Panc1 (cell line): ENCODE results near the gene ABHD17A. TPM values are rescaled to one million over a fixed set of nuclear protein-coding genes. Genes with fewer than 3 reads are reported as not detected.
A peak's percentile ranks its signal among the peaks of the same experiment; 100 is the strongest.
"Not testable (repeated sequence)": the region's sequence is repeated elsewhere in the genome, so short reads cannot be mapped to it uniquely, and the experiment has no call there.

Experiments used
- ATAC-seq: fragments of 200-7000 bp; cut with Tn5 transposase; 2 replicates; pipeline ENCODE4 v1.9.1; 2020; ENCODE audit warnings: mild to moderate bottlenecking, moderate library complexity
- BruUV-seq: library from RNA; stranded (reverse); fragments of 400-500 nt; replicated peaks from 2 replicates; lab custom pipeline; 2021; lab: Mats Ljungman, UMichigan
- CTCF ChIA-PET: fragments of 300-600 bp; sonication (Branson Sonifier 250); formaldehyde crosslinking; loops from one replicate; lab custom pipeline; 2022; ENCODE audit warnings: antibody characterized with exemption; lab: Charles Lee
- POLR2A ChIA-PET: fragments of 300-600 bp; sonication (Branson Sonifier 250); formaldehyde crosslinking; loops from one replicate; lab custom pipeline; 2022; ENCODE audit warnings: antibody characterized with exemption; lab: Charles Lee
- DNase-seq: peaks from one replicate; pipeline ENCODE4 v3.0.0-alpha.2; 2010; ENCODE audit warnings: low read depth, low spot score
- H3K27ac ChIP-seq: 2 replicates; pipeline ENCODE4 v1.5.1; 2011; ENCODE audit warnings: mild to moderate bottlenecking, low read length, inconsistent platforms
- H3K27me3 ChIP-seq: fragments of 200-500 bp; sonication (Bioruptor generic); 2 replicates; pipeline ENCODE4 v1.6.0; 2014; ENCODE audit warnings: low read length, inconsistent platforms; ENCODE audit not compliant: control insufficient read depth, insufficient read depth
- H3K36me3 ChIP-seq: fragments of 200-500 bp; sonication (Bioruptor generic); 2 replicates; pipeline ENCODE4 v1.5.1; 2014; ENCODE audit warnings: inconsistent platforms, mild to moderate bottlenecking, low read length, moderate library complexity; ENCODE audit not compliant: control insufficient read depth, insufficient read depth
- H3K4me1 ChIP-seq: 2 replicates; pipeline ENCODE4 v1.5.1; 2011; ENCODE audit warnings: inconsistent platforms, mild to moderate bottlenecking, low read length, moderate library complexity; ENCODE audit not compliant: control insufficient read depth, insufficient read depth
- H3K4me3 ChIP-seq, 2 experiments: 2 replicates each; pipeline ENCODE4 v1.5.1; 2011 to 2012; ENCODE audit warnings: low read depth in 2 of 2, low read length in 2 of 2, mild to moderate bottlenecking in 2 of 2, inconsistent platforms in 1 of 2, moderate library complexity in 1 of 2
- H3K9me3 ChIP-seq: fragments of 200-500 bp; sonication (Bioruptor generic); 2 replicates; pipeline ENCODE4 v1.5.1; 2014; ENCODE audit warnings: low read depth, mild to moderate bottlenecking, inconsistent platforms, low read length, moderate library complexity; ENCODE audit not compliant: control insufficient read depth, insufficient read depth
- POLR2AphosphoS5 ChIP-seq: IDR thresholded peaks from 2 replicates; pipeline ENCODE4 v1.6.1; 2012; ENCODE audit warnings: mild to moderate bottlenecking, low read depth, low read length, moderate library complexity
- REST ChIP-seq, 2 experiments: IDR thresholded peaks; 2 replicates each; pipeline ENCODE4 v1.6.1; 2011 to 2012; ENCODE audit warnings: low read depth in 2 of 2, control low read depth in 1 of 2, low read length in 1 of 2, mild to moderate bottlenecking in 1 of 2, moderate library complexity in 1 of 2; ENCODE audit not compliant: insufficient read depth in 1 of 2
- SIN3A ChIP-seq: IDR thresholded peaks from 2 replicates; pipeline ENCODE4 v1.6.1; 2012; ENCODE audit warnings: low read depth, mild to moderate bottlenecking, low read length, moderate library complexity, borderline replicate concordance; ENCODE audit not compliant: insufficient read depth
- TCF7L2 ChIP-seq: IDR thresholded peaks from 2 replicates; pipeline ENCODE4 v1.6.1; 2011; ENCODE audit warnings: mild to moderate bottlenecking, low read depth, low read length, inconsistent platforms
- in situ Hi-C: cut with HindIII; loops from 2 replicates; pipeline ENCODE4 v1.10.0; 2016; ENCODE audit warnings: low sequenced_read_pairs, low pct_unique_long_range_greater_than_20kb
- intact Hi-C: fragments of 100-400 bp; cut with micrococcal nuclease; formaldehyde crosslinking; loops from one replicate; pipeline ENCODE4 v1.10.0; 2022; ENCODE audit not compliant: unreplicated experiment
- total RNA-seq: library from RNA; stranded (reverse); gene quantifications from one replicate; pipeline ENCODE4 v1.2.1, GENCODE V29; 2021; ENCODE audit not compliant: unreplicated experiment
- TF ChIP-seq, protein P1 (sequence below): fragments of 450-650 bp; IDR thresholded peaks from 2 replicates; pipeline ENCODE4 v1.5.1; 2017; ENCODE audit warnings: mild to moderate bottlenecking

ABHD17A gene
- total RNA-seq, 1 experiment from 2014 or later, result 57.1 TPM

DNA sequence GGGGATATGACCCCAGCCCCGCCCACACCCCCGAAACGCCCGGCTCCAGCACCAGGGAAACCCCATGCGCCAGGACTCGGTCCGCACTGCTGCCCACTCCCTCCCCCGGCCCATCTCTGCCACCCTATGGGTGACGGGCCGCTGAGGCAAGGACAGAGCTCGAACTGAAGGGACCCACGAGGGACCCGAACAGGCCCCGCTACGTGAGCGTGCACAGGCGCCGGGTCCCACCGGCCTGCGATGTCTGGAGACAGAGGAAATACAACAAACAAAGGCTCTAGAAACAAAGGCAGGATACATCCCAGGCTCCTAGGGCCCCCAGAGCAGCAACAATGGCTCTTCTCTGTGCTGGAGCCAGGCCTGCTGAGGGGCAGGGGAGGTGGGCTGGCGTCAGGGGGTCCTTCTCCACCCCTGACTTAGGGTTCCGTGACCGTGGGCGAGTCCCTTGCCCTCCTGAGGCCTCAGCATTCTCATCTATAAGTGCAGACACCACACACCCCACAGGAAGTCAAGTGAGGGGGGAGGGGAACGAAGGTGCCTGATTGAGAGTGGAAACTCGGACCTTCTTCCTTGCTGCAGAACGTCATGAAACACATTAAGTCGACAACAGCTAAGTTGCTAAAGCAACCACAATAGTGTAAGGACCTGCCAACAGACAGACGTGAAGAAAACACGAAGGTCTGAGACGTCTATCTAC is 3.1 kb downstream of the ABHD17A start:
- H3K27me3 ChIP-seq, result no peaks in the 10 kb centered on the region
- no TSS peak for BruUV-seq
- in situ Hi-C loops (no loop called here), intact Hi-C loops (no loop called here)
- ChIA-PET CTCF (no interaction called here), POLR2A (no interaction called here)
- no peaks in the 10 kb centered on the region for H3K9me3 ChIP-seq
- peaks cover 22% of the 10 kb centered on the region for H3K4me1 ChIP-seq
- no peak for DNase-seq
- no peak for TF ChIP-seq REST (IDR thresholded peaks at IDR 0.05; ENCODE audit: insufficient read depth in 1 of 2, low read depth in 2 of 2, low read length in 1 of 2)
- TF ChIP-seq, protein P1, sequence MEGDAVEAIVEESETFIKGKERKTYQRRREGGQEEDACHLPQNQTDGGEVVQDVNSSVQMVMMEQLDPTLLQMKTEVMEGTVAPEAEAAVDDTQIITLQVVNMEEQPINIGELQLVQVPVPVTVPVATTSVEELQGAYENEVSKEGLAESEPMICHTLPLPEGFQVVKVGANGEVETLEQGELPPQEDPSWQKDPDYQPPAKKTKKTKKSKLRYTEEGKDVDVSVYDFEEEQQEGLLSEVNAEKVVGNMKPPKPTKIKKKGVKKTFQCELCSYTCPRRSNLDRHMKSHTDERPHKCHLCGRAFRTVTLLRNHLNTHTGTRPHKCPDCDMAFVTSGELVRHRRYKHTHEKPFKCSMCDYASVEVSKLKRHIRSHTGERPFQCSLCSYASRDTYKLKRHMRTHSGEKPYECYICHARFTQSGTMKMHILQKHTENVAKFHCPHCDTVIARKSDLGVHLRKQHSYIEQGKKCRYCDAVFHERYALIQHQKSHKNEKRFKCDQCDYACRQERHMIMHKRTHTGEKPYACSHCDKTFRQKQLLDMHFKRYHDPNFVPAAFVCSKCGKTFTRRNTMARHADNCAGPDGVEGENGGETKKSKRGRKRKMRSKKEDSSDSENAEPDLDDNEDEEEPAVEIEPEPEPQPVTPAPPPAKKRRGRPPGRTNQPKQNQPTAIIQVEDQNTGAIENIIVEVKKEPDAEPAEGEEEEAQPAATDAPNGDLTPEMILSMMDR, result no peak
- TF ChIP-seq SIN3A, result no peak
- TF ChIP-seq POLR2AphosphoS5, result no peak
- no peak for TF ChIP-seq TCF7L2
- H3K4me3 ChIP-seq, result no peak overlapping the region
- ATAC-seq, result no peak
- peaks cover 4% of the 10 kb centered on the region; the same call in 1 of the 2 replicates for H3K36me3 ChIP-seq
- H3K27ac ChIP-seq, result 0 out of 2 replicates have a peak overlapping the region, but pooled peaks have one; percentile 39

DNA sequence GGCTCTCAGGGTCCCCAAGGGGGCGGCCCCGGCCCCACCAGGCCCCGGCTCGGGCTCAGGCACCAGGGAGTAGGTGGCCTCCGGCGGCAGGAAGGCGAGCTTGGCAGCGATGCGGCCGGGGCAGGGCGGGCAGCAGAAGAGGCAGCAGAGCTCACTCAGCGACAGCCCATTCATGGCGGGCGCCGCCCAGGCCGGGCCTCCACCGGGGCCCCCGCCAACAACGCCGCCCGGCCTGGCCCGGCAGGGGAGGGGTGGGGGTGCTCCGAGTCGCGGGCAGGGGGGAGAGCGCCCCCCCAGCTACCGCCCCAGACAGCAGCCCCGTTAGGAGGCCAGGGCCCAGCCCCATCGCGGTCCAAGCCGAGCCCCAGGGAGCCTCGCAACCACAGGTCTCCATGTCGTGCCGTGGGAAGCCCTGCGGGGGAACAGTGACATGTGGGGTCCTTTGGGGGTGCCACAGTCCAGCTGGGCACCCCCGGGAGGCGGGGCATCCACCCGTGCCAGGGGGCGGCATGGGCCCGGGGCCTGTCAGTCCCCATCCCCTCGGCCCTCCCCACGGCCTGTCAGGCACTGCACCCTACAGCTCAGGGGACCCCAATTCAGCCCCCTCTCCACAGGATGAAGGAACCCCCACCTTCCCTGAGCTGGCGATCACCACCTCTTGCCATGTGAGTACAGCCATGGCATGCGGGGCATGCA is 3.8 kb downstream of the ABHD17A start:
- H3K27me3 ChIP-seq, H3K4me3 ChIP-seq, DNase-seq, CTCF ChIA-PET, H3K9me3 ChIP-seq, ATAC-seq, in situ Hi-C loops, H3K36me3 ChIP-seq, H3K27ac ChIP-seq, POLR2A ChIA-PET, intact Hi-C loops, BruUV-seq: not testable (repeated sequence)
- H3K4me1 ChIP-seq, result peaks cover 22% of the 10 kb centered on the region
